ENCODE data around the gene OR13C3. TPM values are rescaled to one million over a fixed set of nuclear protein-coding genes. Genes with fewer than 3 reads are reported as not detected.

The OR13C3 gene
- total RNA-seq, 2 experiments from 2014 or later, result not detected

GRCh38 chr9:104503963-104504362 is 32.7 kb downstream of the OR13C3 start, which contains the start of gene OR13F1:
OR13F1 (plus strand) TSS chr9:104504263; CDS start chr9:104504263, 0 bp downstream.
- POLR2A ChIA-PET, result no interaction called here
- no peak within 1 kb of the TSS for H3K4me3 ChIP-seq (ENCODE audit: low read length)
- DNase-seq, result no peak
- no peaks in the 10 kb centered on the region for H3K4me1 ChIP-seq (ENCODE audit: insufficient read depth, low read length)
- no peaks in the 10 kb centered on the region for H3K36me3 Mint-ChIP-seq (ENCODE audit: low read depth)
- intact Hi-C loops (cut with DNase I, micrococcal nuclease), result no loop called here
- no peaks in the 10 kb centered on the region for H3K9me3 ChIP-seq (ENCODE audit: control insufficient read depth in 1 of 2, insufficient read depth in 1 of 2, low read length in 2 of 2)
- no peaks in the 10 kb centered on the region for H3K4me1 Mint-ChIP-seq (ENCODE audit: low read depth)
- no peaks in the 10 kb centered on the region for H3K9me3 Mint-ChIP-seq
- no peak for TF ChIP-seq CTCF (IDR thresholded peaks at IDR 0.05)
- H3K36me3 ChIP-seq (ENCODE audit: insufficient read depth, low read length), result no peaks in the 10 kb centered on the region
- no peak within 1 kb of the TSS for H3K27ac Mint-ChIP-seq
- no peaks in the 10 kb centered on the region for H3K27me3 ChIP-seq (ENCODE audit: control insufficient read depth in 1 of 2, insufficient read depth in 2 of 2, low read length in 2 of 2)
- CTCF ChIA-PET, result no interaction called here
- ATAC-seq (ENCODE audit: poor library complexity), result no peak
- H3K27ac ChIP-seq (ENCODE audit: low read depth in 1 of 2, low read length in 2 of 2), result no peak within 1 kb of the TSS
- H3K4me3 Mint-ChIP-seq, result no peak within 1 kb of the TSS
- no peaks in the 10 kb centered on the region for H3K27me3 Mint-ChIP-seq

- no peak overlapping the region for H3K4me3 Mint-ChIP-seq
- no peaks in the 10 kb centered on the region for H3K27me3 Mint-ChIP-seq
These were observed 33.2 kb downstream of the OR13C3 start for GRCh38 chr9:104503440-104503839.

GRCh38 chr9:104494808-104495207 is 41.8 kb downstream of the OR13C3 start:
- CTCF ChIA-PET, result no interaction called here
- no peaks in the 10 kb centered on the region for H3K4me1 Mint-ChIP-seq (ENCODE audit: low read depth)

More at GRCh38 chr9:104503440-104503839, 33.2 kb downstream of the OR13C3 start:
- CTCF ChIA-PET, result no interaction called here
- no peak overlapping the region for H3K27ac Mint-ChIP-seq
- no peak for DNase-seq
- no peak for ATAC-seq (ENCODE audit: poor library complexity)
- Histone ChIP-seq H3K4me3 (ENCODE audit: low read length) (no peak overlapping the region), H3K9me3 (ENCODE audit: control insufficient read depth in 1 of 2, insufficient read depth in 1 of 2, low read length in 2 of 2) (no peaks in the 10 kb centered on the region), H3K36me3 (ENCODE audit: insufficient read depth, low read length) (no peaks in the 10 kb centered on the region), H3K27me3 (ENCODE audit: control insufficient read depth in 1 of 2, insufficient read depth in 2 of 2, low read length in 2 of 2) (no peaks in the 10 kb centered on the region), H3K27ac (ENCODE audit: low read depth in 1 of 2, low read length in 2 of 2) (no peak overlapping the region), H3K4me1 (ENCODE audit: insufficient read depth, low read length) (no peaks in the 10 kb centered on the region)
- POLR2A ChIA-PET, result no interaction called here
- no peaks in the 10 kb centered on the region for H3K36me3 Mint-ChIP-seq (ENCODE audit: low read depth)
- no peaks in the 10 kb centered on the region for H3K4me1 Mint-ChIP-seq (ENCODE audit: low read depth)
- intact Hi-C loops (cut with DNase I, micrococcal nuclease), result no loop called here
- TF ChIP-seq CTCF (IDR thresholded peaks at IDR 0.05), result no peak
- no peaks in the 10 kb centered on the region for H3K9me3 Mint-ChIP-seq

More at GRCh38 chr9:104494808-104495207, 41.8 kb downstream of the OR13C3 start:
- Histone ChIP-seq H3K27me3 (ENCODE audit: control insufficient read depth in 1 of 2, insufficient read depth in 2 of 2, low read length in 2 of 2) (no peaks in the 10 kb centered on the region), H3K27ac (ENCODE audit: low read depth in 1 of 2, low read length in 2 of 2) (no peak overlapping the region), H3K9me3 (ENCODE audit: control insufficient read depth in 1 of 2, insufficient read depth in 1 of 2, low read length in 2 of 2) (peaks cover 0 to 7% of the 10 kb centered on the region in 2 experiments), H3K4me1 (ENCODE audit: insufficient read depth, low read length) (no peaks in the 10 kb centered on the region), H3K36me3 (ENCODE audit: insufficient read depth, low read length) (no peaks in the 10 kb centered on the region), H3K4me3 (ENCODE audit: low read length) (no peak overlapping the region)
- no peak for ATAC-seq (ENCODE audit: poor library complexity)
- TF ChIP-seq CTCF (IDR thresholded peaks at IDR 0.05), result no peak
- no peak for DNase-seq
- Mint-ChIP-seq H3K27me3 (no peaks in the 10 kb centered on the region), H3K4me3 (no peak overlapping the region), H3K36me3 (ENCODE audit: low read depth) (no peaks in the 10 kb centered on the region), H3K27ac (no peak overlapping the region), H3K9me3 (peaks cover 1% of the 10 kb centered on the region)
- POLR2A ChIA-PET, result no interaction called here
- intact Hi-C loops (cut with DNase I, micrococcal nuclease), result no loop called here

Other genes starting within 250 kb of the OR13C3 start
- gene OR13F1, start 32.6 kb downstream of the OR13C3 start, total RNA-seq, result not detected
- not detected for gene OR13C4, start 9.6 kb downstream of the OR13C3 start, total RNA-seq
- gene OR13C8, start 32.3 kb upstream of the OR13C3 start, total RNA-seq, result not detected
- gene OR13C5, start 62.6 kb upstream of the OR13C3 start, total RNA-seq, result not detected
- not detected for gene OR13C2, start 68.8 kb upstream of the OR13C3 start, total RNA-seq
- gene OR13C9, start 81.3 kb upstream of the OR13C3 start, total RNA-seq, result not detected
- not detected for gene OR13D1, start 157.7 kb upstream of the OR13C3 start, total RNA-seq
- 10 to 100 TPM in 1 of 2 experiments, 1 to 10 TPM in 1; 9.0 to 10.6 TPM for gene NIPSNAP3A, start 210.8 kb upstream of the OR13C3 start, total RNA-seq
- 1 to 10 TPM; 1.2 to 1.4 TPM for gene NIPSNAP3B, start 227.3 kb upstream of the OR13C3 start, total RNA-seq